Heart left ventricle (tissue), 13 donors: ENCODE measurements around the gene PXMP4.

Experiments
- POLR2A ChIP-seq, 2 donors: fragments of 450-650 bp; IDR thresholded peaks; one replicate each; pipeline ENCODE4 v1.6.1; 2017; ENCODE audit warnings: antibody characterized with exemption in 2 of 2, mild to moderate bottlenecking in 2 of 2, moderate library complexity in 2 of 2
- TF ChIP-seq, protein P1 (sequence below), 12 donors: fragments of 200-600 bp; sonication (generic) in 4 of 12; IDR thresholded peaks; one replicate each; pipeline versions ENCODE4 v1.5.0 to v1.8.0; 2018 to 2022; ENCODE audit warnings: antibody characterized with exemption in 12 of 12, mild to moderate bottlenecking in 5 of 12
- donor health status: ischemic (EF 13 %, LVEDD 7.1; RV severe dilation, severe dysfunction).
- donor health status: DM: no; HTN: yes; CAD: no.
- donor health status: DM: no; HTN: no; CAD: no.
- donor health status: ischemic (EF 25% LVEDD 6.9; RV normal size, moderate dysfunction).
- donor health status: ischemic (EF 25% LVEDD 5.7; RV mildly dilated, moderate dysfunction).
- donor health status: ischemic (EF 35%, LVEDD 5.7; RV mildly dilated, moderate dysfunction).
- donor health status: nonischemic (EF 11% LVEDD 7.7; RV severe dilation, severe dysfunction).
- donor health status: DM: yes; HTN: yes; CAD: no.
- donor health status: PGD.
- donor health status: ischemic (EF 29% LVEDD 5.4; RV normal size, mild dysfunction).
- donor health status: nonischemic (EF 23%, LVEDD 6.1; RV moderate dilation, normal function).

DNA sequence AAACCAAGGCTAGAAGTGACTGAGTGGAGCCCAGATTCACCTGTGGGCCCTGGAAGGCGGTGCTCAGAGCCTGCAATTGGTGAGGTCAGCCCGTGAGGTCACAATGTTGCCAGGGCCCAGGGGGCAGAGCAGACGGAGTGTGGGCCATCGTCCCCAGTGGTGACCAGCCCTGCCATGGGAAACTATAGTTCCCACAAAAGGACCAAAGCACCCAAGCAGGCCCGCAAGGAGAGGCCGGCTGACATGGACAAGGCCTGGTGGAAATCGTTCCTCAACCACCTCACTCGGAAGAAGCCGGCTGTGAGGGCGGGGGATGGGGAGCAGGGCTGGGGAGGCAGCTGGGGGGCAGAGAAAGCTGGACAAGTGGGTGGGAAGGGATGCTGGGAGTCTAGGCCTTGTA lies 57.9 kb downstream of the PXMP4 start, which contains the start of gene C20orf144:
- TF ChIP-seq, protein P1, sequence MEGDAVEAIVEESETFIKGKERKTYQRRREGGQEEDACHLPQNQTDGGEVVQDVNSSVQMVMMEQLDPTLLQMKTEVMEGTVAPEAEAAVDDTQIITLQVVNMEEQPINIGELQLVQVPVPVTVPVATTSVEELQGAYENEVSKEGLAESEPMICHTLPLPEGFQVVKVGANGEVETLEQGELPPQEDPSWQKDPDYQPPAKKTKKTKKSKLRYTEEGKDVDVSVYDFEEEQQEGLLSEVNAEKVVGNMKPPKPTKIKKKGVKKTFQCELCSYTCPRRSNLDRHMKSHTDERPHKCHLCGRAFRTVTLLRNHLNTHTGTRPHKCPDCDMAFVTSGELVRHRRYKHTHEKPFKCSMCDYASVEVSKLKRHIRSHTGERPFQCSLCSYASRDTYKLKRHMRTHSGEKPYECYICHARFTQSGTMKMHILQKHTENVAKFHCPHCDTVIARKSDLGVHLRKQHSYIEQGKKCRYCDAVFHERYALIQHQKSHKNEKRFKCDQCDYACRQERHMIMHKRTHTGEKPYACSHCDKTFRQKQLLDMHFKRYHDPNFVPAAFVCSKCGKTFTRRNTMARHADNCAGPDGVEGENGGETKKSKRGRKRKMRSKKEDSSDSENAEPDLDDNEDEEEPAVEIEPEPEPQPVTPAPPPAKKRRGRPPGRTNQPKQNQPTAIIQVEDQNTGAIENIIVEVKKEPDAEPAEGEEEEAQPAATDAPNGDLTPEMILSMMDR (IDR thresholded peaks at IDR 0.05): no peak
- no peak for TF ChIP-seq POLR2A (IDR thresholded peaks at IDR 0.05)
